ENCODE data around the gene SGMS2. TPM values are rescaled to one million over a fixed set of nuclear protein-coding genes. Genes with fewer than 3 reads are reported as not detected.
A peak's percentile ranks its signal among the peaks of the same experiment; 100 is the strongest.

SGMS2 gene
- total and polyA plus RNA-seq, 2 donors from 2014 or later: 5.3 to 67.7 TPM

GRCh38 chr4:107896158-107896645, 71.5 kb downstream of the SGMS2 start:
- H3K27ac ChIP-seq (ENCODE audit: low read depth in 2 of 2, low read length in 2 of 2): no peak overlapping the region
- H3K9me3 ChIP-seq (ENCODE audit: control insufficient read depth in 2 of 3, insufficient read depth in 1 of 3, low read length in 3 of 3): no peaks in the 10 kb centered on the region
- no peaks in the 10 kb centered on the region for H3K27me3 ChIP-seq (ENCODE audit: control insufficient read depth, insufficient read depth, low read length)
- DNase-seq (peak in 2 of 5 donors; percentile 16 to 26), FAIRE-seq (peak; percentile 41)
- no peak overlapping the region for H3K9ac ChIP-seq (ENCODE audit: low read length in 3 of 3)
- no peak overlapping the region for H3K4me3 ChIP-seq (ENCODE audit: low read length in 3 of 3)
- H3K4me1 ChIP-seq (ENCODE audit: control insufficient read depth in 2 of 3, insufficient read depth in 2 of 3, low read depth in 1 of 3, low read length in 3 of 3): peaks cover 0 to 3% (median 0%) of the 10 kb centered on the region in 3 donors
- TF ChIP-seq CTCF (IDR thresholded peaks at IDR 0.05; ENCODE audit: borderline replicate concordance, extremely low read depth, insufficient read depth): no peak
- no peaks in the 10 kb centered on the region for H3K36me3 ChIP-seq (ENCODE audit: control insufficient read depth in 2 of 3, insufficient read depth in 3 of 3, low read length in 3 of 3)
- intact Hi-C loops (cut with DNase I): no loop called here

DNA sequence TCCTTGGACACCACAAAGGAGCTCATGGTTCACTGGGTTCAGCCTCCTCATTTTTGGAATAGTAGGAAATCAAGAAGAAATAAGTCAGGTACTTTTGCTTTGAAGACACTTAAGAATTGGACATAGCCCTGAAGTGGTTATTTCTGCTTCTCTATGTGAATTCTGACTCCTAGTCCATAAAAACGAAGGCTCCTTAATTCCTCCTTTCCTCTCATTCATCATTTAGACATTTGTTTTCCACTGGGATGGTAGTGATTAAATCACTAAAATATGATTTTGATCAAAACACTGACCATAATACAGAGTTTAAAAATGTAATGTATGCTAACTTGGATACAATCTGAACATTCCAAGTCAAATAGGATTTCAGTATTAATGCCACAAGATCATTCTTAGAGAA, 71.9 kb downstream of the SGMS2 start:
- Histone ChIP-seq H3K36me3 (ENCODE audit: control insufficient read depth in 2 of 3, insufficient read depth in 3 of 3, low read length in 3 of 3) (no peaks in the 10 kb centered on the region), H3K4me3 (ENCODE audit: low read length in 3 of 3) (no peak overlapping the region), H3K27me3 (ENCODE audit: control insufficient read depth, insufficient read depth, low read length) (no peaks in the 10 kb centered on the region), H3K9ac (ENCODE audit: low read length in 3 of 3) (no peak overlapping the region), H3K9me3 (ENCODE audit: control insufficient read depth in 2 of 3, insufficient read depth in 1 of 3, low read length in 3 of 3) (no peaks in the 10 kb centered on the region), H3K4me1 (ENCODE audit: control insufficient read depth in 2 of 3, insufficient read depth in 2 of 3, low read depth in 1 of 3, low read length in 3 of 3) (peaks cover 0 to 3% (median 0%) of the 10 kb centered on the region in 3 donors), H3K27ac (ENCODE audit: low read depth in 2 of 2, low read length in 2 of 2) (no peak overlapping the region)
- FAIRE-seq: no peak
- peak in 1 of 5 donors; percentile 7 for DNase-seq
- no peak for TF ChIP-seq CTCF (IDR thresholded peaks at IDR 0.05; ENCODE audit: borderline replicate concordance, extremely low read depth, insufficient read depth)
- intact Hi-C loops (cut with DNase I): no loop called here

- Histone ChIP-seq H3K36me3 (ENCODE audit: control insufficient read depth in 2 of 3, insufficient read depth in 3 of 3, low read length in 3 of 3) (no peaks in the 10 kb centered on the region), H3K4me3 (ENCODE audit: low read length in 3 of 3) (no peak overlapping the region), H3K9ac (ENCODE audit: low read length in 3 of 3) (no peak overlapping the region), H3K9me3 (ENCODE audit: control insufficient read depth in 2 of 3, insufficient read depth in 1 of 3, low read length in 3 of 3) (no peaks in the 10 kb centered on the region), H3K27me3 (ENCODE audit: control insufficient read depth, insufficient read depth, low read length) (no peaks in the 10 kb centered on the region), H3K27ac (ENCODE audit: low read depth in 2 of 2, low read length in 2 of 2) (no peak overlapping the region), H3K4me1 (ENCODE audit: control insufficient read depth in 2 of 3, insufficient read depth in 2 of 3, low read depth in 1 of 3, low read length in 3 of 3) (peaks cover 0 to 3% (median 0%) of the 10 kb centered on the region in 3 donors)
- DNase-seq: no peak
- no peak for FAIRE-seq
- intact Hi-C loops (cut with DNase I): no loop called here
- no peak for TF ChIP-seq CTCF (IDR thresholded peaks at IDR 0.05; ENCODE audit: borderline replicate concordance, extremely low read depth, insufficient read depth)
These were observed 73.1 kb downstream of the SGMS2 start for GRCh38 chr4:107897823-107898222.

DNA sequence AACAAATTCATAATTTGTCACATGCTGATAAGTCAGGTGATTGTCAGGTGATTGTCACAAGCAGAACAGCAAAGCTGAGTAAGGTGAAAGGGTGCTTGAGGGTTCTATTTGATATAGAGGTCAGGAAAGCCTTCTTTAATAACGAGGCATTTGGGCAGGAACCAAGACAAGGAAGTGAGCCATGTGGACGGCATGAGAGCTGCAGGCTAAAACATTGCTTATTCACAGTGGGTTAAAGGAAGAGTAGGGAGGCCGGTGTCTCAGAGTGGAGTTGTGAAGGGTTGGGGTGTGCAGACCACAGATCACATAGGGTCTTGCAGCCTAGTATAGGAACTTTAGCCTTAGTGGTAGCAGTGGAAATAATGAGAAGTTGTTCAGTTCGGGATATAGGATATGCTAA, 75.3 kb downstream of the SGMS2 start:
- TF ChIP-seq CTCF (IDR thresholded peaks at IDR 0.05; ENCODE audit: borderline replicate concordance, extremely low read depth, insufficient read depth): no peak
- DNase-seq (no peak), FAIRE-seq (no peak)
- H3K36me3 ChIP-seq (ENCODE audit: control insufficient read depth in 2 of 3, insufficient read depth in 3 of 3, low read length in 3 of 3): peaks cover 0 to 4% (median 0%) of the 10 kb centered on the region in 3 donors
- H3K4me3 ChIP-seq (ENCODE audit: low read length in 3 of 3): no peak overlapping the region
- no peaks in the 10 kb centered on the region for H3K27me3 ChIP-seq (ENCODE audit: control insufficient read depth, insufficient read depth, low read length)
- H3K9ac ChIP-seq (ENCODE audit: low read length in 3 of 3): no peak overlapping the region
- no peaks in the 10 kb centered on the region for H3K9me3 ChIP-seq (ENCODE audit: control insufficient read depth in 2 of 3, insufficient read depth in 1 of 3, low read length in 3 of 3)
- intact Hi-C loops (cut with DNase I): no loop called here
- peaks cover 0 to under 1% (median 0%) of the 10 kb centered on the region in 3 donors for H3K4me1 ChIP-seq (ENCODE audit: control insufficient read depth in 2 of 3, insufficient read depth in 2 of 3, low read depth in 1 of 3, low read length in 3 of 3)
- no peak overlapping the region for H3K27ac ChIP-seq (ENCODE audit: low read depth in 2 of 2, low read length in 2 of 2)
